HL-60/S4 treated with phorbol 12-myristate 13-acetate at 8.2 ng/mL for 4 days and 3 days (cell line): ENCODE results near the gene ITGB2.
"Not testable (repeated sequence)": the region's sequence is repeated elsewhere in the genome, so short reads cannot be mapped to it uniquely, and the experiment has no call there.

ENCODE experiments used
- in situ Hi-C: fragments of 300-500 bp; cut with MboI; formaldehyde crosslinking; loops from 2 replicates; pipeline ENCODE4 v1.15.0; 2022; ENCODE audit warnings: low sequenced_read_pairs

The ITGB2 gene

GRCh38 chr21:44888581-44889550 lies 31.8 kb downstream of the ITGB2 start:
- in situ Hi-C loops = no loop called here

- in situ Hi-C loops = no loop called here
Observed at GRCh38 chr21:44887807-44888580, 32.7 kb downstream of the ITGB2 start.

- in situ Hi-C loops = no loop called here
Observed at GRCh38 chr21:44887126-44887806, 33.4 kb downstream of the ITGB2 start.

- in situ Hi-C loops = no loop called here
Observed at GRCh38 chr21:44886113-44887075, 34.3 kb downstream of the ITGB2 start.

- in situ Hi-C loops = no loop called here
Observed at GRCh38 chr21:44885615-44886014, 35.1 kb downstream of the ITGB2 start.

GRCh38 chr21:44884097-44884496 lies 36.6 kb downstream of the ITGB2 start:
- in situ Hi-C loops = no loop called here

- in situ Hi-C loops = no loop called here
Observed at GRCh38 chr21:44883250-44883649, 37.4 kb downstream of the ITGB2 start.

GRCh38 chr21:44881198-44881872 lies 39.4 kb downstream of the ITGB2 start:
- in situ Hi-C loops = no loop called here

- in situ Hi-C loops = no loop called here
Observed at GRCh38 chr21:44880405-44881197, 40.1 kb downstream of the ITGB2 start.

GRCh38 chr21:44879238-44879637 lies 41.5 kb downstream of the ITGB2 start:
- in situ Hi-C loops = not testable (repeated sequence)

- in situ Hi-C loops = no loop called here
Observed at GRCh38 chr21:44878053-44878982, 42.4 kb downstream of the ITGB2 start.

- in situ Hi-C loops = no loop called here
Observed at GRCh38 chr21:44876849-44877575, 43.7 kb downstream of the ITGB2 start.

GRCh38 chr21:44875316-44875700 lies 45.4 kb downstream of the ITGB2 start:
- in situ Hi-C loops = no loop called here

GRCh38 chr21:44874497-44875315 lies 46.0 kb downstream of the ITGB2 start:
- in situ Hi-C loops = no loop called here

- in situ Hi-C loops = no loop called here
Observed at GRCh38 chr21:44874240-44874496, 46.5 kb downstream of the ITGB2 start.
